HPDE6-E6E7 (cell line): ENCODE measurements around the gene TMA7B.

Experiments used
- DNase-seq: peaks from one replicate; pipeline ENCODE4 v3.0.0; 2011; ENCODE audit warnings: missing footprints; ENCODE audit errors: extremely low spot score

The TMA7B gene

GRCh38 chr22:39959640-39960447 is at the start of gene TMA7B:
TSS of gene TMA7B (plus strand) at chr22:39960397. CDS start at chr22:39964375, 3,978 bp downstream.
- DNase-seq = peak; percentile 58

GRCh38 chr22:39910876-39911613 is 49.2 kb upstream of the TMA7B start:
- DNase-seq = no peak

GRCh38 chr22:39913321-39913720 is 46.9 kb upstream of the TMA7B start:
- no peak for DNase-seq

GRCh38 chr22:39913886-39914285 is 46.3 kb upstream of the TMA7B start:
- DNase-seq = no peak

GRCh38 chr22:39914584-39914983 is 45.6 kb upstream of the TMA7B start:
- no peak for DNase-seq

- no peak for DNase-seq
Measured at GRCh38 chr22:39915295-39915726, 44.9 kb upstream of the TMA7B start.

GRCh38 chr22:39916496-39916895 is 43.7 kb upstream of the TMA7B start:
- DNase-seq = no peak

GRCh38 chr22:39917197-39917643 is 43.0 kb upstream of the TMA7B start:
- DNase-seq = no peak

GRCh38 chr22:39917776-39918495 is 42.3 kb upstream of the TMA7B start:
- DNase-seq = no peak

GRCh38 chr22:39920134-39920743 is 40.0 kb upstream of the TMA7B start:
- DNase-seq = no peak

- no peak for DNase-seq
Measured at GRCh38 chr22:39923696-39924095, 36.5 kb upstream of the TMA7B start.

GRCh38 chr22:39924286-39924685 is 35.9 kb upstream of the TMA7B start:
- DNase-seq = no peak

GRCh38 chr22:39925273-39925672 is 34.9 kb upstream of the TMA7B start:
- no peak for DNase-seq

- no peak for DNase-seq
Measured at GRCh38 chr22:39925909-39926679, 34.1 kb upstream of the TMA7B start.

GRCh38 chr22:39926753-39927152 is 33.4 kb upstream of the TMA7B start:
- DNase-seq = no peak

- DNase-seq = no peak
Measured at GRCh38 chr22:39927544-39927943, 32.7 kb upstream of the TMA7B start.

GRCh38 chr22:39928536-39929520 is 31.4 kb upstream of the TMA7B start:
- DNase-seq = peak; percentile 43

- DNase-seq = no peak
Measured at GRCh38 chr22:39931251-39931650, 28.9 kb upstream of the TMA7B start.

- no peak for DNase-seq
Measured at GRCh38 chr22:39932166-39932565, 28.0 kb upstream of the TMA7B start.
